T-helper 1 cell treated with Interleukin-12 subunit alpha and Interleukin-12 subunit beta and Interleukin-4 antibody, amounts not matched to agents 30 μg/mL and 1 μg/mL, for 36 hours (primary cell): Measurements from ENCODE around the gene RCSD1.

Experiments
- H3K27ac Mint-ChIP-seq: one replicate; pipeline ENCODE4 v1.8.0; 2021; ENCODE audit warnings: mild to moderate bottlenecking, mixed read lengths
- H3K27me3 Mint-ChIP-seq: one replicate; pipeline ENCODE4 v1.8.0; 2021; ENCODE audit warnings: low read depth, mixed read lengths
- H3K36me3 Mint-ChIP-seq: one replicate; pipeline ENCODE4 v1.8.0; 2021; ENCODE audit warnings: low read depth, mixed read lengths
- H3K4me1 Mint-ChIP-seq: one replicate; pipeline ENCODE4 v1.8.0; 2021; ENCODE audit warnings: low read depth, mixed read lengths
- H3K4me3 Mint-ChIP-seq: one replicate; pipeline ENCODE4 v1.8.0; 2021; ENCODE audit warnings: mild to moderate bottlenecking, moderate library complexity, mixed read lengths
- H3K9me3 Mint-ChIP-seq: one replicate; pipeline ENCODE4 v1.8.0; 2021; ENCODE audit warnings: mixed read lengths

The RCSD1 gene

GRCh38 chr1:167746988-167747655 is 117.1 kb downstream of the RCSD1 start:
- Mint-ChIP-seq H3K27me3 (no peaks in the 10 kb centered on the region), H3K4me1 (peaks cover 28% of the 10 kb centered on the region), H3K4me3 (no peak overlapping the region), H3K9me3 (no peaks in the 10 kb centered on the region), H3K36me3 (peaks cover 5% of the 10 kb centered on the region), H3K27ac (no peak overlapping the region)

- H3K4me1 Mint-ChIP-seq: peaks cover 31% of the 10 kb centered on the region
- no peak overlapping the region for H3K27ac Mint-ChIP-seq
- no peaks in the 10 kb centered on the region for H3K27me3 Mint-ChIP-seq
- H3K36me3 Mint-ChIP-seq: peaks cover 7% of the 10 kb centered on the region
- H3K4me3 Mint-ChIP-seq: no peak overlapping the region
- no peaks in the 10 kb centered on the region for H3K9me3 Mint-ChIP-seq
Measured at GRCh38 chr1:167747988-167748387, 118.0 kb downstream of the RCSD1 start.

GRCh38 chr1:167748906-167749305 is 118.9 kb downstream of the RCSD1 start:
- Mint-ChIP-seq H3K36me3 (peaks cover 7% of the 10 kb centered on the region), H3K27me3 (no peaks in the 10 kb centered on the region), H3K4me3 (no peak overlapping the region), H3K27ac (no peak overlapping the region), H3K4me1 (peaks cover 27% of the 10 kb centered on the region), H3K9me3 (no peaks in the 10 kb centered on the region)

GRCh38 chr1:167749741-167750140 is 119.7 kb downstream of the RCSD1 start:
- no peak overlapping the region for H3K27ac Mint-ChIP-seq
- no peaks in the 10 kb centered on the region for H3K9me3 Mint-ChIP-seq
- no peaks in the 10 kb centered on the region for H3K27me3 Mint-ChIP-seq
- peaks cover 26% of the 10 kb centered on the region for H3K4me1 Mint-ChIP-seq
- H3K36me3 Mint-ChIP-seq: peaks cover 7% of the 10 kb centered on the region
- no peak overlapping the region for H3K4me3 Mint-ChIP-seq

- H3K36me3 Mint-ChIP-seq: peaks cover 7% of the 10 kb centered on the region
- no peaks in the 10 kb centered on the region for H3K9me3 Mint-ChIP-seq
- no peak overlapping the region for H3K4me3 Mint-ChIP-seq
- no peak overlapping the region for H3K27ac Mint-ChIP-seq
- H3K27me3 Mint-ChIP-seq: no peaks in the 10 kb centered on the region
- H3K4me1 Mint-ChIP-seq: peaks cover 24% of the 10 kb centered on the region
Measured at GRCh38 chr1:167750641-167751040, 120.6 kb downstream of the RCSD1 start.

- Mint-ChIP-seq H3K27me3 (no peaks in the 10 kb centered on the region), H3K27ac (no peak overlapping the region), H3K4me3 (no peak overlapping the region), H3K4me1 (peaks cover 26% of the 10 kb centered on the region), H3K36me3 (peaks cover 7% of the 10 kb centered on the region), H3K9me3 (no peaks in the 10 kb centered on the region)
Measured at GRCh38 chr1:167751676-167752075, 121.6 kb downstream of the RCSD1 start.

GRCh38 chr1:167752219-167752985 is 122.4 kb downstream of the RCSD1 start:
- Mint-ChIP-seq H3K27me3 (no peaks in the 10 kb centered on the region), H3K9me3 (no peaks in the 10 kb centered on the region), H3K27ac (no peak overlapping the region), H3K4me3 (no peak overlapping the region), H3K4me1 (peaks cover 26% of the 10 kb centered on the region), H3K36me3 (peaks cover 7% of the 10 kb centered on the region)

GRCh38 chr1:167755654-167756053 is 125.6 kb downstream of the RCSD1 start:
- Mint-ChIP-seq H3K27ac (no peak overlapping the region), H3K4me1 (peaks cover 28% of the 10 kb centered on the region), H3K9me3 (no peaks in the 10 kb centered on the region), H3K36me3 (peaks cover 4% of the 10 kb centered on the region), H3K4me3 (no peak overlapping the region), H3K27me3 (no peaks in the 10 kb centered on the region)
